T-cell (primary cell): ENCODE measurements around the gene TLCD3A. TPM values are rescaled to one million over a fixed set of nuclear protein-coding genes. Genes with fewer than 3 reads are reported as not detected.
A peak's percentile ranks its signal among the peaks of the same experiment; 100 is the strongest.

Source experiments
- ATAC-seq, 4 experiments: fragments of 200-7000 bp in 3 of 4; fragments of 150-1000 bp in 1 of 4; cut with Tn5 transposase; replicated peaks in 1 of 4; 1 replicate in 3 of 4; 2 replicates in 1 of 4; pipeline ENCODE4 v1.10.0; 2021; ENCODE audit warnings: moderate library complexity in 3 of 4, mild to moderate bottlenecking in 2 of 4, moderate number of reproducible peaks in 1 of 4
- CTCF ChIA-PET, 2 donors: fragments of 300-600 bp; sonication (Branson Sonifier 250); formaldehyde crosslinking; loops; one replicate each; lab custom pipeline; 2022; ENCODE audit warnings: antibody characterized with exemption in 2 of 2; lab: Charles Lee
- POLR2A ChIA-PET, 2 donors: fragments of 300-600 bp; sonication (Branson Sonifier 250); formaldehyde crosslinking; loops; one replicate each; lab custom pipeline; 2022; ENCODE audit warnings: antibody characterized with exemption in 2 of 2; lab: Charles Lee
- DNase-seq, 35 experiments: peaks; one replicate each; pipeline versions ENCODE4 v3.0.0 to v3.0.0-alpha.2; 2013 to 2023
- H3K27ac ChIP-seq: one replicate; pipeline ENCODE4 v1.5.1; 2013; ENCODE audit warnings: low read length
- H3K27me3 ChIP-seq, 2 experiments: replicated peaks in 1 of 2; 1 replicate in 1 of 2; 2 replicates in 1 of 2; pipeline versions ENCODE4 v1.6.1 to v1.7.0; 2013; ENCODE audit warnings: low read length in 1 of 2, mixed read lengths in 1 of 2; ENCODE audit not compliant: control insufficient read depth in 2 of 2, insufficient read depth in 2 of 2; ENCODE audit errors: extremely low read depth in 1 of 2
- H3K36me3 ChIP-seq, 2 donors: 1 replicate in 1 of 2; 2 replicates in 1 of 2; pipeline versions ENCODE4 v1.6.1 to v1.7.0; 2013; ENCODE audit warnings: low read length in 1 of 2; ENCODE audit not compliant: control insufficient read depth in 2 of 2, insufficient read depth in 1 of 2; ENCODE audit errors: extremely low read depth in 1 of 2
- H3K4me1 ChIP-seq, 2 experiments: 1 replicate in 1 of 2; 2 replicates in 1 of 2; pipeline versions ENCODE4 v1.6.1 to v1.7.0; 2013; ENCODE audit warnings: low read length in 2 of 2, mixed read lengths in 1 of 2; ENCODE audit not compliant: insufficient read depth in 2 of 2, control insufficient read depth in 1 of 2; ENCODE audit errors: extremely low read depth in 1 of 2
- H3K4me3 ChIP-seq, 2 donors: 1 replicate in 1 of 2; 2 replicates in 1 of 2; pipeline versions ENCODE4 v1.5.1 to v1.7.0; 2013; ENCODE audit warnings: mild to moderate bottlenecking in 2 of 2, low read length in 1 of 2, moderate library complexity in 1 of 2; ENCODE audit not compliant: control insufficient read depth in 1 of 2; ENCODE audit errors: extremely low read depth in 1 of 2
- H3K9me3 ChIP-seq: 2 replicates; pipeline ENCODE4 v1.7.0; 2013
- H3K27ac Mint-ChIP-seq, 2 donors: one replicate each; pipeline ENCODE4 v1.8.0; 2020 to 2021; ENCODE audit warnings: mild to moderate bottlenecking in 2 of 2, mixed read lengths in 2 of 2
- H3K27me3 Mint-ChIP-seq, 2 donors: one replicate each; pipeline ENCODE4 v1.8.0; 2021 to 2022; ENCODE audit warnings: mixed read lengths in 2 of 2
- H3K36me3 Mint-ChIP-seq: one replicate; pipeline ENCODE4 v1.8.0; 2021; ENCODE audit warnings: mixed read lengths
- H3K4me1 Mint-ChIP-seq, 3 donors: one replicate each; pipeline ENCODE4 v1.8.0; 2020 to 2022; ENCODE audit warnings: mixed read lengths in 3 of 3, mild to moderate bottlenecking in 1 of 3
- H3K4me3 Mint-ChIP-seq, 3 donors: one replicate each; pipeline ENCODE4 v1.8.0; 2020 to 2022; ENCODE audit warnings: mild to moderate bottlenecking in 3 of 3, mixed read lengths in 3 of 3, moderate library complexity in 3 of 3
- H3K9me3 Mint-ChIP-seq, 3 donors: one replicate each; pipeline ENCODE4 v1.8.0; 2020 to 2022; ENCODE audit warnings: mixed read lengths in 3 of 3
- WGBS: methylation state at CpG from one replicate; pipeline ENCODE4 v1.1.5; 2013; ENCODE audit warnings: missing lambda C conversion rate; ENCODE audit not compliant: insufficient coverage; 5-methylcytosine and 5-hydroxymethylcytosine counted together
- total RNA-seq, 35 experiments: library from RNA in 6 of 35; stranded (reverse) in 6 of 35; fragments of 120-200 nt in 1 of 35; gene quantifications; one replicate each; pipeline versions ENCODE4 v1.2.1 to v1.2.4 and lab custom pipeline; 2013 to 2026

Gene TLCD3A
- total RNA-seq, 5 donors from 2014 or later (not counting 1 experiment from before 2014, with no cell fraction given): 1.3 to 3.0 (median 2.2) TPM

- H3K36me3 Mint-ChIP-seq: no peaks in the 10 kb centered on the region
- H3K27me3 Mint-ChIP-seq: peaks cover 3 to 7% of the 10 kb centered on the region in 2 donors
- Histone ChIP-seq H3K4me3 (peak overlapping the region; percentile 36 to 51), H3K27me3 (peaks cover 0 to 12% of the 10 kb centered on the region in 2 experiments), H3K36me3 (no peaks in the 10 kb centered on the region), H3K4me1 (peaks cover 0 to 14% of the 10 kb centered on the region in 2 experiments), H3K27ac (no peak overlapping the region), H3K9me3 (no peaks in the 10 kb centered on the region)
- WGBS: 15% methylated on average over 50 of the region's 57 CpGs
- H3K27ac Mint-ChIP-seq: peak overlapping the region in 1 of 2 donors; percentile 64
- no peaks in the 10 kb centered on the region for H3K9me3 Mint-ChIP-seq
- DNase-seq: peak in 12 of 35 experiments; percentile 4 to 39 (median 17)
- peaks cover 0 to 17% (median 6%) of the 10 kb centered on the region in 3 donors for H3K4me1 Mint-ChIP-seq
- H3K4me3 Mint-ChIP-seq: peak overlapping the region; percentile 73 to 82 (median 75)
- CTCF ChIA-PET: no interaction called here
- ATAC-seq: peak; percentile 44 to 51 (median 50)
- POLR2A ChIA-PET: no interaction called here
These were observed 715 bp downstream of the TLCD3A start for GRCh38 chr17:732902-733720.

- no peak for DNase-seq
- WGBS: 83% methylated on average over 5 of the region's 10 CpGs
- ChIA-PET POLR2A (no interaction called here), CTCF (no interaction called here)
- no peak for ATAC-seq
- Histone ChIP-seq H3K27me3 (peaks cover 0 to 12% of the 10 kb centered on the region in 2 experiments), H3K4me3 (no peak overlapping the region), H3K9me3 (no peaks in the 10 kb centered on the region), H3K27ac (no peak overlapping the region), H3K36me3 (no peaks in the 10 kb centered on the region), H3K4me1 (peaks cover 0 to 14% of the 10 kb centered on the region in 2 experiments)
- peaks cover 0 to 17% (median 6%) of the 10 kb centered on the region in 3 donors for H3K4me1 Mint-ChIP-seq
- H3K27ac Mint-ChIP-seq: no peak overlapping the region
- H3K4me3 Mint-ChIP-seq: peak overlapping the region; percentile 73 to 82 (median 75)
- no peaks in the 10 kb centered on the region for H3K9me3 Mint-ChIP-seq
- peaks cover 3 to 7% of the 10 kb centered on the region in 2 donors for H3K27me3 Mint-ChIP-seq
- H3K36me3 Mint-ChIP-seq: no peaks in the 10 kb centered on the region
These were observed 1.3 kb downstream of the TLCD3A start for GRCh38 chr17:733743-734142.

GRCh38 chr17:737561-738113, 5.2 kb downstream of the TLCD3A start:
- CTCF ChIA-PET: no interaction called here
- no peaks in the 10 kb centered on the region for H3K9me3 Mint-ChIP-seq

GRCh38 chr17:740240-741017, 8.0 kb downstream of the TLCD3A start:
- H3K9me3 ChIP-seq: no peaks in the 10 kb centered on the region
- POLR2A ChIA-PET: no interaction called here
- H3K4me3 ChIP-seq: no peak overlapping the region
- Mint-ChIP-seq H3K4me1 (peaks cover 6 to 7% (median 7%) of the 10 kb centered on the region in 3 donors), H3K36me3 (peaks cover 17% of the 10 kb centered on the region), H3K27me3 (no peaks in the 10 kb centered on the region), H3K9me3 (no peaks in the 10 kb centered on the region), H3K27ac (peak overlapping the region; percentile 8 to 36), H3K4me3 (peak overlapping the region in 2 of 3 donors; percentile 39 to 43)
- ATAC-seq (peak in 3 of 4 experiments; percentile 27 to 90 (median 35)), DNase-seq (peak in 7 of 35 experiments; percentile 9 to 49 (median 14))
- 49% methylated on average over 14 of the region's 18 CpGs for WGBS
- H3K27ac ChIP-seq: no peak overlapping the region
- H3K36me3 ChIP-seq: peaks cover 15 to 22% of the 10 kb centered on the region in 2 donors
- peaks cover 0 to 3% of the 10 kb centered on the region in 2 experiments for H3K4me1 ChIP-seq
- CTCF ChIA-PET: no interaction called here
- H3K27me3 ChIP-seq: no peaks in the 10 kb centered on the region

More at GRCh38 chr17:737561-738113, 5.2 kb downstream of the TLCD3A start:
- ATAC-seq: no peak
- Mint-ChIP-seq H3K27ac (no peak overlapping the region), H3K4me3 (no peak overlapping the region), H3K36me3 (peaks cover 4% of the 10 kb centered on the region), H3K27me3 (no peaks in the 10 kb centered on the region), H3K4me1 (peaks cover 6 to 18% (median 12%) of the 10 kb centered on the region in 3 donors)
- WGBS: 96% methylated on average over 12 of the region's 13 CpGs
- POLR2A ChIA-PET: no interaction called here
- H3K36me3 ChIP-seq: peaks cover 0 to 6% of the 10 kb centered on the region in 2 donors
- no peaks in the 10 kb centered on the region for H3K9me3 ChIP-seq
- no peak overlapping the region for H3K4me3 ChIP-seq
- no peak overlapping the region for H3K27ac ChIP-seq
- peaks cover 0 to 3% of the 10 kb centered on the region in 2 experiments for H3K27me3 ChIP-seq
- no peak for DNase-seq
- peaks cover 0 to 10% of the 10 kb centered on the region in 2 experiments for H3K4me1 ChIP-seq

GRCh38 chr17:742147-742793, 9.9 kb downstream of the TLCD3A start:
- Histone ChIP-seq H3K4me1 (peaks cover 0 to 3% of the 10 kb centered on the region in 2 experiments), H3K27me3 (no peaks in the 10 kb centered on the region), H3K27ac (no peak overlapping the region), H3K4me3 (no peak overlapping the region), H3K9me3 (no peaks in the 10 kb centered on the region), H3K36me3 (peaks cover 15 to 40% of the 10 kb centered on the region in 2 donors)
- ChIA-PET CTCF (no interaction called here), POLR2A (no interaction called here)
- Mint-ChIP-seq H3K4me1 (peaks cover 6 to 7% (median 7%) of the 10 kb centered on the region in 3 donors), H3K27me3 (no peaks in the 10 kb centered on the region), H3K4me3 (no peak overlapping the region), H3K9me3 (no peaks in the 10 kb centered on the region), H3K36me3 (peaks cover 27% of the 10 kb centered on the region), H3K27ac (no peak overlapping the region)
- ATAC-seq (no peak), DNase-seq (no peak)
- 100% methylated on average over 5 of the region's 11 CpGs for WGBS
